NCI-H2171 treated with DMSO at 0.1 percent for 48 hours (cell line): Measurements from ENCODE around the gene SH3RF3.

ENCODE experiments used
- DNase-seq: peaks from one replicate; lab custom pipeline; 2025; lab: John Stamatoyannopoulos, UW

The SH3RF3 gene

GRCh38 chr2:109288544-109289368, 159.8 kb downstream of the SH3RF3 start:
- DNase-seq = no peak

DNA sequence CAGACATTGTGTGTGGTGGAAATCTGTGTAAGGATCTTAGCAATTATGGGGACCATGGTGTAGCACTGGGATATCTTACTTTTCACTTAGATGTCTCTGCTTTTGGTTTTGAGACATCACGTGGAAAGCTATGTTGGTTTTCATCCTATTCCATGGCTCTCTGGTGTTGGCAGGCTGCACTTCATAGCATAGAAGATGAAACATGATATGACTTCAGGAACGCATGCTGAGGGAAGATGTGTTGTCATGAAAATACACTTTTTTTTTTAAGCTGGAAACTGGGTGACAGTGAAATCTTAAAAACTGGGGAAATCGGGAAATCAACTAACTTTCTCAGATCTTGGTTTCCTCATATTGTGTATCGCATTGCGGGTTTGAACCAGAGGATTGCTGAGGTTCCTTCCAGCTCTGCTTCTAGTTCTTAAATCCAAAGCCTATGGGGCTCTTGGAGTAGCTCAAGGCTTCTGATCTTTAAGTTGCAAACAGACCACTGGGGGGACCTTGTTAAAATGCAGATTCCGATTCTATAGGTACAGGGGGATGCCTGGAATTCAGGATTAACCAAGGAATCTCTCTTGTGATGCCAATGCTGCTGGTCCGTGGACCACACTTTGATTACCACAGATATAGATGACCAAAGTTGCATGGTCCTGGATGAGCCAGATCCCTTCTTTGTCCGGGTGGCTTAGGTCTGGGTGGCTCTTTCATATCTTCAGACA, 160.7 kb downstream of the SH3RF3 start:
- DNase-seq = peak; percentile 38

DNA sequence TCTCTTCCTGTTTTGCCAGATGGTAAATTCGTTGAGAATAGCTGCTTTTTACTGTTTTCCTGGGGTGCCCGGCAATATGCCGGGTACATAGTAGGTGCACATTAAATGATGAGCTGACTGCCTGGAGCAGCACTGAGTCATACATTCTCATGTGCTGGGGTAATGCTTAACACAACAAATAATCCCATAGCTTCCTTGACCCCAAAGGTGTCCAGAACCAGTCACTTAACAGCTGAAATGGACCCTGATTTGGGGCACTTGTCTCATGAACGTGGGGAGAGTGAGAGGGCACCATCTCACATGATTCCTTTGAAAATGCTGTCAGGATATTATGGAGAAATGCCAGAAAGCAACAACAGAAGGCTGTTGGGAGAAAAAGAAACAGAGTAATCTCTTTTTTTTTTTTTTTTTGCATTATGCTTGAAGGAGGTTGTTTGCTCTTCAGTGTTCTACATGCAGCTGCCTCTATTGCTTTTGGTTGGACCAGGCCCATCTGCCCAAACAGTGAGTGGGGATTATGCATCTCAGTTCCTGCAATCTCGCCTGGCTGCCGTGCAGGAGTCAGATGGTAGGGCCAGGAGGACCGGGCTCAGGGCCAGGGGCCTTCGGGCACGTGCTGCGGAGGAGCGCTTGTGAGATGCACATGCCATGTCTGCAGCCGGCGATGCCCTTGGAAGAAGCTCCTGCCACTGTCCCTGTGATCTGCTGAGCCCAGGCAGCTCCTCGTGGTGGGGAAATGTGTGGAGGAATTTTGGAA, 162.1 kb downstream of the SH3RF3 start:
- peak; percentile 96 for DNase-seq

- DNase-seq = no peak
These were observed 163.4 kb downstream of the SH3RF3 start for GRCh38 chr2:109292386-109292785.

DNA sequence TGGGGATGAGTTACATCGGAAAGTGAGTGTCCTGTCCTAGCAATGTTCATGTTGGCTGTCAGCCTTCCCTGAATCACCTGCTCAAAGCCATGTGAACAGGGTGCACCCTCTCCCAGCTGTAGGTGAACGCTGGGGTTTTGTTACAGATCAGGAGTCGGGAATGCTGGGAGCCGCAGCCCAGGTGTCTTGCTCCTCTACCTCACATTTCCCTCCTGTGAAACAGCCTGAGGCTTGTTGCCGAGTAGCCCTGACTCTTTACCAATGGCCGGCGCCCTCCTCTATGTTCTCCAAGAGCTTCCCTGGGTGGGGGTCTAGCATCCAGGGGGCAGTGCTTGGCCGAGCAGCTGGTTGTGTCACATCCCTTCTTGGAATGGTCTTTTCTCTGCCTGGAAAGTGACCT, 164.7 kb downstream of the SH3RF3 start:
- no peak for DNase-seq

GRCh38 chr2:109294523-109294922, 165.5 kb downstream of the SH3RF3 start:
- no peak for DNase-seq

DNA sequence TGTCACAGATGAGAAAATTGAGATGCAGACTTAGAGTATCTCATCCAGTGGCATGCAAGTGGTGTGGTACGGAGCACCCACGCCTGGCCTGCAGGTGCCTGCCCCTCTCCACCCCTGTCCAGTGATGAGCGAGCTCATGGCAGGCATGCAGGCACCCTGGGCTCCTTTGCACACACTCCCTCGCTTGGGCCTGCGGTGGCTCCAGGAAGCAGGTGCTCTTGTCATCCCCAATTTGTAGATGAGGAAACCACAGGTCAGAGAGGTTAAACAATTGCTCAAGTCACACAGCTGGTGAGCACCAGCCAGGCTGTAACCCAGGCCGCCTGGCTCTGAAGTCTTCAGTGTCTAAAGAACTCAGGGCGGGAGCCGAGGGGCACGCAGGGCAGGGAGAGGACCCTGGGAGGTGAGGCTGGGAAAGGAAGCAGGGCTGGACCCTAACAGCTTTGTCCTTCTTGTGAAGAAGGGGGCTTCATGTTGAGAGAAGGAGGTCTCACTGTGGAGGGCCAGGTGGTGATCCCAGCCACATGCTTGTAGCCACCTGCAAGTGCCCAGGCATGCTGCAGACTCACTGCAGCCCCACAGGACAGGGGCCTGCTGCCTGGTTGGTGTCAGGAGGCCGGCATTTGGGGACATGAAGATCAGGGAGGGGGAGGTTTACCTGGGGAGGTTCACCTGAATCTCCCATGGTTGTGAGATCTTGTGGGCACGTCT, 166.2 kb downstream of the SH3RF3 start:
- no peak for DNase-seq

- DNase-seq = no peak
These were observed 166.7 kb downstream of the SH3RF3 start for GRCh38 chr2:109295781-109296117.

DNA sequence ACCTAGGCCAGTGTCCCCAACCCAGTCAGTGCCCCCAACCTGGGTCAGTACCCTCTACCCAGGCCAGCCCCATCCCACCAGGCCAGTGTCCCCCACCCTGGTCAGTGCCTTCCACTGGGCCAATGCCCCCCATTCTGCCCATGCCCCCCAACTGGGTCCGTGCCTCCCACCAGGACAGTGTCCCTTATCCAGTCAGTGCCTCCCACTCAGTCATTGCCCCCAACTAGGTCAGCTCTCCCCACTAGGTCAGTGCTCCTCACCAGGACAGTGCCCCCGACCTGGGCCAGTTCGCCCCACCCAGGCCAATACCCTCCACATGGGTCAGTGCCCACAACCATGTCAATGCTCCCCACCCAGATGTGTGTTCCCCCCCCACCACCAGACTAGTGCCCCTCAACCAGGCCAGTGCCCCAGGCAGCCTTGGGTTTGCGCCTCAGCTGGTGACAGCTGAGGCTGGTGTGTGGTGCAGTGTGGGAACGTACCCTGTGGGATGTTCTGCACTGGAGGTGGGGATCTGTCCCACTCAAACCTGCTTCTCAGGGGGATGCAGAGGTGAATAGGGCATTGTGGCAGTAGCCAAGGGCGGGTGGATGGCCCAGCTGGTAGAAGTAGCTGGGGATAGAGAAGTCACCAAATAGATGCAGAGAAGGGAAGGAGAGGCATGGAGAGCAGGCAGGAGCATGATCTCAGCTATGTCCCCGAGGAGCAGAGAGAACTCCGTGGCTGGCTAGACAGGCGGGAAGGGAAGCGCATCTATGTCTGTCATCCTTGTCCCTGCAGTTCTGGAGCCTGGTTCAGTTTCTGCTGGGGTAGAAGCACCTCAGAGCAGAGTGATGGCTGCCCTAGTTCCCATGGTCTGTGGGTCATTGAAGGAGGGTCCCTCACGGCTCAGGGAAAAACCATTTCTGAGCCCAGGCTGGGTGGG, 168.8 kb downstream of the SH3RF3 start:
- DNase-seq = no peak

DNA sequence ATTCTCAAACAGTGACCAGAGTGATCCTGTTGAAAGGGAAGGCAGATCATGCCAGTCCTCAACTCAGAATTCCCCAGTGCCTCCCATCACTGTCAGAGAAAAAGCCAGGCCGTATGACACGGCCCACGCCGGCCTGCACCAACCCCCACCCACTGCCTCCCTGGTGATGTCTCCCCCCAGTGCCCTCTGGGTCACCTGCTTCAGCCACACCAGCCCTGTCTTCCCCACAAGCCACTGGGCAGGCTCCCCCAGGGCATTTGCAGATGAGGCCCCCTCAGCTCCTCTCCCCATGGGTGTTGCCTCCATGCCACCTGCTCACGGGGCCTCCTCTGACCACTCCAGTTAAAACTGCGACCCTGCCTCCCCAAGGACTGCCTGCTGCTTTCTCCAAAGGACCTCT, 169.8 kb downstream of the SH3RF3 start:
- DNase-seq = no peak

GRCh38 chr2:109299536-109299935, 170.5 kb downstream of the SH3RF3 start:
- no peak for DNase-seq

DNA sequence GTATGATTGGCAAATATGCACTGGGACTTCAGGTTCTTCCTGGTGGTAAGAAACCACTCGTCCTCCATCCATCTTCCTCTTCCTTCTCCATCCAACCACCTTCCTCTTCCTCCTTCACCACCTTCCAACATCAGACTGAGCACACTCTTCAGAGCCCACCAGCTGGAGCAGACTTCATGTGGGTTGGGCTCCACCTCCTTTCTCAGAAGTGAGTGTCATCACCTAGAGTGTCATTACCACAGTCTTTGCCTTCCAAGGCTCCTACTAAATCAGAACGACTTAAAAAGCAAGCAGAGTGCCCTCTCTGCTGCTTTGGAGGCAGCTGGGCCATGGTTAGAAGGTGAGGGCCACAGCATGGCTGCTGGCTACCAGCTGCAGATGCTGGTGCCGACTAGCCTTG, 171.6 kb downstream of the SH3RF3 start:
- no peak for DNase-seq

GRCh38 chr2:109301746-109302145, 172.7 kb downstream of the SH3RF3 start:
- no peak for DNase-seq

- no peak for DNase-seq
These were observed 173.3 kb downstream of the SH3RF3 start for GRCh38 chr2:109302319-109302718.

- DNase-seq = no peak
These were observed 175.2 kb downstream of the SH3RF3 start for GRCh38 chr2:109304242-109304641.

DNA sequence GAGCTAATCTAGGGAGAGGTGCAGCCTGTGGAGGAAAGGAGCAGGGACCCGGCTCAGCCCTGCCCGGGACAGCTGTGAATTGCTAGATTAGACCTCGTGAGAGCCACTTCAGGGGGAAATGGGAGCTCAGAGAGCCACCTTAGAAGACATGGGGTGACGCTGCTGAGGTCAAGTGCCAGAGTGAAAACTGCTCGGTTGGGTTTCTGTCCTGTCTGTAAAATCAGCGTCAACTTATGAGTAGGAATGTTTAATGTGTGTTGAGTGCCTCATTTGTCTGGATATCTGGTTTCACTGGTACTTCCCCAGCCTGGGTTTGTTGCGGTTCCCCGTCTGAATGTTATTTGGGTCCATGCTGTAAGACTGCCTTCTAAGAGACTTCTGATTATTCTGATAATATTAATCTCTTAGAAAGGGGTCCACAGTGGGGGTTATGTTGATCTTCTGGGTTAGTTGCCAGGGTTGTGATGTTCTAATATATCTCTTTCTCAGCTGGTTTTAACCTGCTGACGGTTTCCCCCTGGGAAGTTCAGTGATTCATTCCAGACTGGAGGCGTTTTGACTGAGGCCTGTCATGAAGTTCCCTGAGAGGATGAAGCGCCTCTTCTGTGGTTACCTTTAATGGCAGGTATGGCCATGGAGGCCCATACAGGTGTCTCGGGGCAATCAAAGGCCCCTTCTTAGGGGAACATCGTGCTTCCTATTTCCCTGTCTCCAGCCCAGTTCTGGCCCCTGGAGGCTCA, 175.9 kb downstream of the SH3RF3 start:
- DNase-seq = no peak

DNA sequence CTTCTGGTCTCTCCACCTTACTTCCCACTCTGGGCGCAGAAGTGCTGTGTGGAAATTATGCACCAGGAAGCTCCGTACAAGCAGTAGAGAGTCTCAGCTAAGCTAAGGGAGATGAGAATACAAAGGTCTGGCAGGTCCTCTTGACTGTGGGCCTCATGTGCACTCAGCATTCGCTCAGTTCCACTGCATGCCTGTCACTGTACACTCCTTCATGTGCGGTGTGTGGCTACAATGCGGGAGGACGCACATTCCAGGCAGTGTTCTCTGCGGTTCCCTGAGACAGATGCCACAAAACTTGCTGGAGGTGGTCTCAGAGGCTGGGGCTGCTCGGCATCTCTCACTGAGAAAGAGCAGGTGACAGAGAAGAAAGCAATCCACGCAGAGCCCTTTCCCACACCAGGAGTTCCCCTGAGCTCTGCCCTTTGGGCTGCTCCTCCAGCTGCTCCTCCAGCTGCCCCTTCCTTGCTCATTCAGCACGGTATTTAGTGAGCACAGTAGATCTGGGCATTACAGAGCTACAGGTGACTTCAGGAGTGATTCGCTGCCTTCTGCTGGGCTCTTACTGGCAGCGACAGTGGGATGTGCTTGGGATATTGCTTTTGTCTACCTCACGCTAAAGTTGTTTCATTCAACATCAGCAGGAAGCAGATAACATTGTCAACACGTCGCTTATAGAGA, 176.6 kb downstream of the SH3RF3 start:
- peak; percentile 60 for DNase-seq

- no peak for DNase-seq
These were observed 177.2 kb downstream of the SH3RF3 start for GRCh38 chr2:109306190-109306589.

DNA sequence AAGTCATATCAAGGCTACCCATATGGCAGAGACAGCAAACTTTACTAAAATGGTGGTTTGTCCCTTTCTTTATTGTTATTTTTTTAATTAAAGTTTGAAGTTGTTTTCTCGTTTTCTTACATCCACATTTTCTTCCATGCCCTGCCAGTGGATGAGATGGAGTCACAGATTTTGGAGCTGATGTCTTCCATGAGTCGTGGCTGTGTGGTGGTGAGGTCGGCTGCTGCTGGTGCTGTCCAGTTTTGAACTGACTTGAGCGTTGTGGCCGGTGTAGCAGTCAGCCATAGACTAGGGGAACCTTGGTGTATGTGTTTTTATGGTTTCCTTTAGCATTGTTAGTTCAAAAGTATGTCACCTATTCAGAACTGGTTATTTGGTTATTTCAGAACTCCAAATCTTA, 182.8 kb downstream of the SH3RF3 start:
- no peak for DNase-seq

DNA sequence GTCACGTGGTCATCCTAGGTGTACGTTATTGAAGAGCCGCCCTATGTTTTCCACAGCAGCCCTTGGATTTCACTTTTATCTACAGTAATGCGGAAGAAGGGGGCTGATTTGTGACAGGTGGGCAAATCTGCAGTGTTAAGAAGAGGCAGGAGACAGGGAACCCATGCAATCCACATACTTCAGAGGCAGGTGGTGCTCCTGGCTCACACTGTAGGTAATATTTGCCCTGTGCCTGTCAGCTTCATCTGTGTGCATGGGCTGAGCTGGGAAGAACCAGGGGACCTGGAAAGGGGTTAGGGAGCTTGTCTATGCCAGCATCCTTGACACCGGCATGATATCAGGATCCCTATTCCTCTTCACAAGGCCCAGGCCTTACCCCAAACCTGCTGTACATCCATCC, 183.9 kb downstream of the SH3RF3 start:
- peak; percentile 38 for DNase-seq
